ENCODE data around the gene CD80. TPM values are rescaled to one million over a fixed set of nuclear protein-coding genes. Genes with fewer than 3 reads are reported as not detected.

CD80 gene
- total RNA-seq, 4 donors from 2014 or later, result 0.13 TPM; not detected in 3

GRCh38 chr3:119550192-119550910 lies 9.1 kb downstream of the CD80 start:
- Histone ChIP-seq H3K4me1 (no peaks in the 10 kb centered on the region), H3K27ac (no peak overlapping the region), H3K27me3 (no peaks in the 10 kb centered on the region), H3K36me3 (no peaks in the 10 kb centered on the region), H3K9me3 (no peaks in the 10 kb centered on the region), H3K4me3 (no peak overlapping the region)
- ATAC-seq (peak in 1 of 2 donors; percentile 27), DNase-seq (no peak)
- in situ Hi-C loops (cut with MboI; ENCODE audit: low sequenced_read_pairs in 4 of 4), result no loop called here
- intact Hi-C loops (cut with DNase I; ENCODE audit: low total_unique reads), result no loop called here
- TF ChIP-seq, protein P1, sequence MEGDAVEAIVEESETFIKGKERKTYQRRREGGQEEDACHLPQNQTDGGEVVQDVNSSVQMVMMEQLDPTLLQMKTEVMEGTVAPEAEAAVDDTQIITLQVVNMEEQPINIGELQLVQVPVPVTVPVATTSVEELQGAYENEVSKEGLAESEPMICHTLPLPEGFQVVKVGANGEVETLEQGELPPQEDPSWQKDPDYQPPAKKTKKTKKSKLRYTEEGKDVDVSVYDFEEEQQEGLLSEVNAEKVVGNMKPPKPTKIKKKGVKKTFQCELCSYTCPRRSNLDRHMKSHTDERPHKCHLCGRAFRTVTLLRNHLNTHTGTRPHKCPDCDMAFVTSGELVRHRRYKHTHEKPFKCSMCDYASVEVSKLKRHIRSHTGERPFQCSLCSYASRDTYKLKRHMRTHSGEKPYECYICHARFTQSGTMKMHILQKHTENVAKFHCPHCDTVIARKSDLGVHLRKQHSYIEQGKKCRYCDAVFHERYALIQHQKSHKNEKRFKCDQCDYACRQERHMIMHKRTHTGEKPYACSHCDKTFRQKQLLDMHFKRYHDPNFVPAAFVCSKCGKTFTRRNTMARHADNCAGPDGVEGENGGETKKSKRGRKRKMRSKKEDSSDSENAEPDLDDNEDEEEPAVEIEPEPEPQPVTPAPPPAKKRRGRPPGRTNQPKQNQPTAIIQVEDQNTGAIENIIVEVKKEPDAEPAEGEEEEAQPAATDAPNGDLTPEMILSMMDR (IDR thresholded peaks at IDR 0.05 in 4 of 5, conservative IDR thresholded peaks at IDR 0.05 in 1 of 5), result no peak
- TF ChIP-seq POLR2A (IDR thresholded peaks at IDR 0.05), result no peak

DNA sequence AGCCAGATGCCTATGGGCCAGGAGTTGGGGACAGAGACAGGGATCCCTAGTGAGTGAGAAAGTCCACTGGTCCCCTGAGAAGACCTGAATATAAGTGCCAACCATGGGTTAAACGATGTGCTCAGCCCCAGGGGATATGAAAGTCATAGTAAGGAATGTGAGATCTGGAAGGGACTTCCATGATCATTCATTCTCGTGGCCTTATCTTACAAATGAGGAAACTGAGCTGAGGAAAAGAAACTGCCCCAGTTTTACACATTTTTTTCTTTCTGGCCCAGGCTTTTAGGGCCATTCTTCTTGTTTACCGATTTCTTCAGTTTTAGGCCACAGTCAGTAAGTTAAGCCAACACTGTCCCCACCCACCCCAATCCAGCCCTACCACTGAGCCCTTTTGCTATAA lies 11.1 kb downstream of the CD80 start:
- intact Hi-C loops (cut with DNase I; ENCODE audit: low total_unique reads), result no loop called here
- Histone ChIP-seq H3K27me3 (no peaks in the 10 kb centered on the region), H3K4me3 (no peak overlapping the region), H3K27ac (no peak overlapping the region), H3K9me3 (no peaks in the 10 kb centered on the region), H3K4me1 (no peaks in the 10 kb centered on the region), H3K36me3 (no peaks in the 10 kb centered on the region)
- no peak for ATAC-seq
- TF ChIP-seq POLR2A (IDR thresholded peaks at IDR 0.05), result no peak
- TF ChIP-seq, protein P1 (IDR thresholded peaks at IDR 0.05 in 4 of 5, conservative IDR thresholded peaks at IDR 0.05 in 1 of 5), result no peak
- in situ Hi-C loops (cut with MboI; ENCODE audit: low sequenced_read_pairs in 4 of 4), result no loop called here
- no peak for DNase-seq

DNA sequence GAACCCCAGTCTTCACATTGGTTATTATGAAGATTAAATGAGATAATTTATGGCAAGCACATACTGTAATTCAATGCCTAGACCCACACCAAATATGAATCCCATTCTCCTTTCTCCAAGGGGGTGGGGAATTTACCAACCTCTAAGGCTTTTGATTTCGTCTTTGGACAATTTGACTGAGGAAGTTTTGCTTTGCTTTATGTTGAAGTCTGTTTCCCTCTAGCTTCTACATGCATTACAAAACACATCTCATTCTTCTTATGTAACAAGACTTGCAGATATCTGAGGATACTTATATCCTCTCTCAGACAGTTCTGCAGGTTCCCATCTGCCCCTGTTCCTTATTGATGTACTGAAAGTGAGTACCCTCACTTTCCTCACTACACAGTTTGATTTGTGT lies 12.2 kb downstream of the CD80 start:
- no peaks in the 10 kb centered on the region for H3K9me3 ChIP-seq
- in situ Hi-C loops (cut with MboI; ENCODE audit: low sequenced_read_pairs in 4 of 4) (no loop called here), intact Hi-C loops (cut with DNase I; ENCODE audit: low total_unique reads) (no loop called here)
- no peak overlapping the region for H3K4me3 ChIP-seq
- H3K27me3 ChIP-seq, result no peaks in the 10 kb centered on the region
- DNase-seq (no peak), ATAC-seq (no peak)
- no peaks in the 10 kb centered on the region for H3K4me1 ChIP-seq
- no peaks in the 10 kb centered on the region for H3K36me3 ChIP-seq
- TF ChIP-seq, protein P1 (IDR thresholded peaks at IDR 0.05 in 4 of 5, conservative IDR thresholded peaks at IDR 0.05 in 1 of 5), result no peak
- TF ChIP-seq POLR2A (IDR thresholded peaks at IDR 0.05), result no peak
- no peak overlapping the region for H3K27ac ChIP-seq

- Histone ChIP-seq H3K4me1 (no peaks in the 10 kb centered on the region), H3K4me3 (no peak overlapping the region), H3K36me3 (no peaks in the 10 kb centered on the region), H3K9me3 (no peaks in the 10 kb centered on the region), H3K27me3 (no peaks in the 10 kb centered on the region), H3K27ac (no peak overlapping the region)
- ATAC-seq, result no peak
- in situ Hi-C loops (cut with MboI; ENCODE audit: low sequenced_read_pairs in 4 of 4) (no loop called here), intact Hi-C loops (cut with DNase I; ENCODE audit: low total_unique reads) (no loop called here)
- TF ChIP-seq, protein P1 (IDR thresholded peaks at IDR 0.05 in 4 of 5, conservative IDR thresholded peaks at IDR 0.05 in 1 of 5), result no peak
- TF ChIP-seq POLR2A (IDR thresholded peaks at IDR 0.05), result no peak
- DNase-seq, result no peak
These were observed 16.3 kb downstream of the CD80 start for GRCh38 chr3:119543147-119543546.
